Mucosa of descending colon (tissue), 3 donors: Measurements from ENCODE around the gene ANKH. TPM values are rescaled to one million over a fixed set of nuclear protein-coding genes. Genes with fewer than 3 reads are reported as not detected.

Experiments
- ATAC-seq: fragments of 200-7000 bp; cut with Tn5 transposase; one replicate; pipeline ENCODE4 v1.9.1; 2020; ENCODE audit warnings: mild to moderate bottlenecking, moderate library complexity
- DNase-seq, 3 donors: peaks; one replicate each; pipeline ENCODE4 v3.0.0-alpha.2; 2020
- H3K36me3 ChIP-seq: fragments of 200-600 bp; one replicate; pipeline ENCODE4 v1.8.0; 2021; ENCODE audit warnings: low read depth, mild to moderate bottlenecking
- H3K4me1 ChIP-seq: fragments of 200-600 bp; one replicate; pipeline ENCODE4 v1.8.0; 2021; ENCODE audit warnings: low read depth, mild to moderate bottlenecking
- H3K4me3 ChIP-seq: fragments of 200-600 bp; one replicate; pipeline ENCODE4 v1.8.0; 2021; ENCODE audit warnings: mild to moderate bottlenecking
- H3K9me3 ChIP-seq: fragments of 200-600 bp; one replicate; pipeline ENCODE4 v1.8.0; 2021; ENCODE audit warnings: mild to moderate bottlenecking
- CTCF ChIP-seq: fragments of 200-600 bp; IDR thresholded peaks from one replicate; pipeline ENCODE4 v1.8.0; 2022; ENCODE audit warnings: antibody characterized with exemption, mild to moderate bottlenecking
- intact Hi-C, 2 donors: fragments of 100-400 bp; cut with DNase I in 1 of 2; cut with micrococcal nuclease in 1 of 2; formaldehyde crosslinking; loops; one replicate each; pipeline versions ENCODE4 v1.11.0 to v1.11.1; 2022; cut with DNase I, micrococcal nuclease
- total RNA-seq, 3 donors: library from RNA; stranded (reverse); fragmentation: NEBNext Ultra II Directional in 2 of 3; extraction: Animal tissue kit (Norgen Biotek cat#: 25700) in 2 of 3; gene quantifications; one replicate each; pipeline versions ENCODE4 v1.2.1 to v1.2.4, GENCODE V29; 2021 to 2023
- donor health status: DM: no; HTN: no; CAD: no; lungs with moderate emphysema.
- donor health status: DM: no; HTN: no; CAD: no.
- donor health status: DM: no; HTN: yes; CAD: no.

ANKH gene
- total RNA-seq, 3 donors from 2014 or later: 85.4 to 177 (median 105) TPM

GRCh38 chr5:14813747-14814146 is 57.8 kb downstream of the ANKH start:
- no peak for TF ChIP-seq CTCF
- ATAC-seq: no peak
- no peaks in the 10 kb centered on the region for H3K36me3 ChIP-seq
- H3K9me3 ChIP-seq: no peaks in the 10 kb centered on the region
- no peak for DNase-seq
- H3K4me1 ChIP-seq: no peaks in the 10 kb centered on the region
- intact Hi-C loops: no loop called here
- no peak overlapping the region for H3K4me3 ChIP-seq

- H3K4me3 ChIP-seq: no peak overlapping the region
- no peak for TF ChIP-seq CTCF
Observed at GRCh38 chr5:14812166-14812565, 59.4 kb downstream of the ANKH start.

GRCh38 chr5:14810928-14811572 is 60.5 kb downstream of the ANKH start:
- Histone ChIP-seq H3K4me1 (no peaks in the 10 kb centered on the region), H3K4me3 (no peak overlapping the region), H3K36me3 (no peaks in the 10 kb centered on the region), H3K9me3 (no peaks in the 10 kb centered on the region)
- ATAC-seq (no peak), DNase-seq (no peak)
- no peak for TF ChIP-seq CTCF
- intact Hi-C loops: no loop called here

More at GRCh38 chr5:14812166-14812565, 59.4 kb downstream of the ANKH start:
- Histone ChIP-seq H3K4me1 (no peaks in the 10 kb centered on the region), H3K36me3 (no peaks in the 10 kb centered on the region), H3K9me3 (no peaks in the 10 kb centered on the region)
- DNase-seq (no peak), ATAC-seq (no peak)
- intact Hi-C loops: no loop called here

GRCh38 chr5:14810282-14810681 is 61.3 kb downstream of the ANKH start:
- ATAC-seq: no peak
- H3K4me1 ChIP-seq: no peaks in the 10 kb centered on the region
- intact Hi-C loops: no loop called here
- no peak for DNase-seq
- H3K36me3 ChIP-seq: no peaks in the 10 kb centered on the region
- H3K4me3 ChIP-seq: no peak overlapping the region
- TF ChIP-seq CTCF: no peak
- no peaks in the 10 kb centered on the region for H3K9me3 ChIP-seq

DNA sequence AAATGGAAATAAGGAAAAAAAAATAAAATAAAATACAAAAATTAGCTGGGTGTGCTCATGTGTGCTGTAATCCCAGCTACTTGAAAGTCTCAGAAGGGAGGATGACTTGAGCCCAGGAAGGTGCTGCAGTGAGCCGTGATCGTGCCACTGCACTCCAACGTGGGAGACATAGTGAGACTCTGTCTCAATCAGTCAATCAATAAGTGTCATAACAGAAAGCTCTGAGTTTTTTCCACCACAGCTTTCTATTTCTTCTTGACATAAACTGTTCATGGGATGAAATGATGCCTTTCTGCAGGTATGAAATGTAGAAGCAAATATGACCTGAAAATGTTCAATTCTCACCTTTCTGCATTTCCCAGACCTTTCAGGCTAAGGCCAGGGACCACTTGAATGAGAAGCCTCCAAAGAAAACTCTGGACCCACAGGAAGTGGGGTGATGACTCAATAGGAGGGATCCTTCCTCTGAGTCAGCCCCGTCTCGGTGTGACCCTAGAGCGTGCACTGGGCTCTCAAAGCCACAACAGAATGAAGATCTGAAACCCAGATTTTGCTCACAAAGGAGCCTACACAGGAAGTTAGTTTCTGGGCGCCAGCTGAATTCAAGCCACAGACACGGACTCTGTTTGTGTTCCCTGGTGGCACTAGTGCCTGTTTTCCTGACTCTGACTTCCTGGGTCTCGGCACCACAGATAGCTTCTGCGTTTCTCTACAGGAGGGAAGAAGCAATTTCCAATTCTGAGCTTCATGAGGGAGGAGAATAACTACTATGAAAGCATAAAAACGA is 62.0 kb downstream of the ANKH start:
- intact Hi-C loops: no loop called here
- ATAC-seq (peak; percentile 88), DNase-seq (peak; percentile 33 to 60 (median 55))
- no peaks in the 10 kb centered on the region for H3K4me1 ChIP-seq
- H3K9me3 ChIP-seq: no peaks in the 10 kb centered on the region
- TF ChIP-seq CTCF: no peak
- no peaks in the 10 kb centered on the region for H3K36me3 ChIP-seq
- H3K4me3 ChIP-seq: no peak overlapping the region
